Forelimb muscle (tissue), 1 donor: Measurements from ENCODE around the gene SEC61A1. TPM values are rescaled to one million over a fixed set of nuclear protein-coding genes. Genes with fewer than 3 reads are reported as not detected.

Experiments used
- DNase-seq: peaks from one replicate; pipeline ENCODE4 v3.0.0-alpha.2; 2013; ENCODE audit warnings: low read depth
- polyA plus RNA-seq: library from polyadenylated mRNA; unstranded; fragments of 120-200 nt; gene quantifications from one replicate; pipeline ENCODE4 v1.2.1, GENCODE V29; 2013; ENCODE audit not compliant: insufficient read length

SEC61A1 gene
- polyA plus RNA-seq, 1 donor: 97.1 TPM

DNA sequence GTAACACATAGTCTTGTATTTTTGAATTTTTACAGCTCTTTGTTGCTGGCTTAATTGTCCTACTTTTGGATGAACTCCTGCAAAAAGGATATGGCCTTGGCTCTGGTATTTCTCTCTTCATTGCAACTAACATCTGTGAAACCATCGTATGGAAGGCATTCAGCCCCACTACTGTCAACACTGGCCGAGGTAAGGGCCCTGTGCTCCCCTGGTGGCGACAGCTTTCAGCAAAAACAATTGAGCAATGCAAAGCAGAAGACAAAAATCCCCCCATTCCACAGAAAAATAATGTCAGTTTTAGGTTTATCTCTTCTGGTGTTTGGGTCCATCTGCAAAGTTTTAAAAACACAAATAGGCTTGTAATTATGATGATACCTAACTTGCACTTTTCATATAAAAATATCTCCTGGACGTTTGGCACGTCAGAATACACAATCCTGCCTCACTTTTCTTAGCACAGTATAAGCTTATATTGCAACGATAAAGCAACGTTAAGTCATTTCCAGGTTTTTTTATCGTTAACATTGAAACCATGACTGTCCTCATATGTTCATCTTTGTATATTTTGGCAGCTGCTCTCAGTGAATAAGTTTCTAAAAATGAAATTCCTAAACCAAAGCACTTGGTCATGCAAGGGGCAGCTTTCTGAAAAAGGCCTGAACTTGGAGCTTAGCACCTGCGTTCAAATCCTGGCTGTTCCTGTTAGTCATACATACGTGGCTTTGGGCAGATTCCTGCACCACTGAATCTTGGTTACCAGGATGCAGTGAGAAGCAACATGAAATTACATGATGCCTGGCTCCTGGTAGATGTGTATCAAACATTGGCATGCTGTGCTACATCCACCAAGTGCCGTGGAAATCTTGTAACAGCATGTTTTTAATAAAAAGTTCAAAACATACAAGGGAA lies 8.5 kb downstream of the SEC61A1 start:
- DNase-seq: no peak

DNA sequence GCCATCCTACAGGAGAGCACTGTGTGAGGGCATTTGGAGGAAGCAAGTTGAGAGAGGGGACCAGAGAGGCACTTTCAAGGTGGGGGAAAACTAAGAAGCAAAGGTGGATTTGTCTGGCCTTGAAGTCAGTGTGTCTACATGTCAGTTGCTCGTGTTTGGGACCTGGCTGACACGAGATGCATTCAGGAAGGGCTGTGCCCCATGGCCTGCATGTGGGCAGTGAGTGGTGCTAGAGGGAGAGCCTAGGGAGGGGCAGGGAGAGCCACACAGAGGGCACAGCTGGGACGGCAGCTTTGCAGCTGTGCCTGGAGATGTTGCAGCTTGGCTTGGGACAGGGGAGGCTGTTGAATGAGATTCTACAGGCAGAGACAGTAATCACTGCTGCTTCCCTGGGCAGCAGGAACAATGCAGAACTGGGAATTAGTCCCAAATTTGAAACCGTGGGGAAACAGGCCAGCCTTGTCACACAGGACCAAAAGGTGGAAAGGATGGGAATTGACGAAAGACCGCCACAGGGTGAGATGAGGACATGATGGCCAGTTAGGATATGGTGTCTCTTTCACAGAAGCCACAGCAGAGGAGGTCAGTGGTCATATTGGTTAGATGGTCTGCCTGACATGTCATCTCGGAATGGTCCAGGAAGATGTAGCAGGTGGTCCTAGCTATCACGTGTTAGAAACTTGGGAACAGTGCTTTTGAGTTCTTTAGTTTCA lies 10.0 kb downstream of the SEC61A1 start:
- DNase-seq: no peak

DNA sequence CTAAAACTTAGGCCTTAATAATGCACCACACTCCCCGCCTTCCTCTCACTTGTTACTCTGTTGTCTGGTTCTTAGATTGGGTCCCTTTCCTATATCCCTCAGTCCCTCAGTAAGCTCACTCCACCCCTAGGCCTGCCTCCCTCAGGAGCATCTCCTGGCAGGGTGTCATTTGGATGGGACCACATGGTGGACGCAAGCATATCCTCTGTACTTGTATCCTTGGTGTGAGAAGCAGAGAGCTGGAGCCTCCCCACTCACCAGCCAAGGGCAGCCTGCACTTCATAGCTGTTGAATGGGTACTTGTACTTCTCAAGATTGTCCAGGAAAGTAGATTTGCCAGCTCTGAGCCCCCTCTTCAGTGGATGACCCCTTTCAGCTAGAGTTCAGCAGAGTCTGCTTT lies 11.6 kb downstream of the SEC61A1 start:
- DNase-seq: no peak

DNA sequence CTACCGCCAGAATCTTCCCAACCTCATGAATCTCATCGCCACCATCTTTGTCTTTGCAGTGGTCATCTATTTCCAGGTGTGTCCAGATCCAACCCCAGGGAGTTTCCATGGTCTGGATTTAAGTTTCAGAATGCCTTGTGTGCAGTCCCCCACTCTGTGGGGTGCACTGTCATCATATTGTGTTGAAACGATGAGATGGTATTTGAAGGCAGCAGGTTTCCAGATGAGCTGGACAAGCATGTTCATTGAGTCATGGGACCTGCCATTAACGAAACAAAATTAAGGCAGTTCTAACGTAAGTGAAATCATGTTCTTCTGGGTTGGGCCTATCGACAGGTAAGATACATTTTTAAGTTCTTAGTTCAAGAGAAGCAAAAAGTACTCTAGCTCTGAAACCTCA lies 12.7 kb downstream of the SEC61A1 start:
- no peak for DNase-seq

DNA sequence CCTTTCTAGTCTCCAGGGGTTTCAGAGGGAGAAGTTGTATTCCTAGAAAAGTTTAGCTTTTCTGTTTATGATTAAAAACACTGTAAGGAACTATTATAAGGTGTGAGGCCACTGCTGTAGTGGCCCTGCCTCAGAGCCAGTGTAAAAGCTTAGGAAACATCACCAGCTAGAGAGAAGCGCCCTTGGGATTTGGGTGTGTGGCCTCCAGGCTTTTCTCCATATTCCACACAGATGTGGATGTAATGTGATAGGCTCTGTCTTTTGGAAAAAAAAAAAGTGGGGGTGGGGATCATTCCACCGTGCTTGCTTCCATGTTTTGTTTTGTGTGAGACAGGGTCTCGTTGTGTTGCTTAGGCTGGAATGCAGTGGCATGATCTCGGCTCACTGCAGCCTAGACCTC lies 13.9 kb downstream of the SEC61A1 start:
- DNase-seq: no peak

DNA sequence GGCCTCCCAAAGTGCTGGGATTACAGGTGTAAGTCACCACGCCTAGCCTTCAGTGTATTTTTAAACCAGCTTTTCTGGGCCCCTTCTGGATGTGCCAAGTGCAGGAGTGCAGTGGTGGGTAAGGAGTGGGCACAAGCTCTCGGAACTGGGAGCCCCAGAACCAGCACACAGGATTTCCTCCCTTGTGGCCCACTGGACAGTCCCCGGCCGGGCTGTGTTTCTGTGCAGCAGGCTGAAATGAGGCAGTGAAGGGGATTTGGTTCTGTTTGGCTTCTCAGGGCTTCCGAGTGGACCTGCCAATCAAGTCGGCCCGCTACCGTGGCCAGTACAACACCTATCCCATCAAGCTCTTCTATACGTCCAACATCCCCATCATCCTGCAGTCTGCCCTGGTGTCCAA lies 14.4 kb downstream of the SEC61A1 start:
- DNase-seq: no peak

DNA sequence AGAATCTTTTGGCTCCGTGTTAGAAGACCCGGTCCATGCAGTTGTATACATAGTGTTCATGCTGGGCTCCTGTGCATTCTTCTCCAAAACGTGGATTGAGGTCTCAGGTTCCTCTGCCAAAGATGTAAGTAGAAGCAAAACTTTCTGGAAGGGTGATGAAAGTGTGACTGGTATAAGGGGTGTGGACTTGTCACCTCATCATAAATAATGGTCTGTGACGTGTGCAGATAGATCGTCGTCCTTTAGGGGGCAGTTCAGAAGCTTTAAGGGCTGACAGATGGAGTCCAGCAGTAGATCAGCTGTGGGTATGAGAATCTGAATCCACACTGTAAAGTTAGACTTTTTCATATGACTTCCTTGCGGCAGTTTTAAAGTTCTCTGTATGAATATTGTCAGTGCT lies 15.3 kb downstream of the SEC61A1 start:
- no peak for DNase-seq

DNA sequence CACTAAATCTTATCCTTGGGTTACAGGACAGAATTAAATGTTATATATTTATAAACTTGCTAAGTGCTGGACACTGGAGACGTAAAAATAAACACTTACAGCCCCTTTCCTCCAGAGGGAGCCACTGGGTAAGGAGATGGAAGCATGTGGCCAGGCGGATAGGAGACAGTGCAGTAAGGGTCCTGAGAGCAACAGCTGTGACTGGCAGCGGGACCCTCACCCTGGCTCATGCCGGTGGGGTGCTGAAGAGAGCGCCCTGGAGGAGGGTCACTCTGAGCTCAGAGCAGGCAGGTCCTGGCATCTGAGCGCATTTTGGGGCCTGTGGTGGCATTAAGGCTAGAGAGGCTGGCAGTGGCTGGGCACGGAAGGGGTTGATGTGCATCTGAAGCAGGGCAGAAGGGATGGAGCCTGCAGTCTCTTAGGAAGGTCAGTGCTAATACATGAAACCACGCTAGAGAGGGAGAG lies 16.0 kb downstream of the SEC61A1 start:
- DNase-seq: no peak

DNA sequence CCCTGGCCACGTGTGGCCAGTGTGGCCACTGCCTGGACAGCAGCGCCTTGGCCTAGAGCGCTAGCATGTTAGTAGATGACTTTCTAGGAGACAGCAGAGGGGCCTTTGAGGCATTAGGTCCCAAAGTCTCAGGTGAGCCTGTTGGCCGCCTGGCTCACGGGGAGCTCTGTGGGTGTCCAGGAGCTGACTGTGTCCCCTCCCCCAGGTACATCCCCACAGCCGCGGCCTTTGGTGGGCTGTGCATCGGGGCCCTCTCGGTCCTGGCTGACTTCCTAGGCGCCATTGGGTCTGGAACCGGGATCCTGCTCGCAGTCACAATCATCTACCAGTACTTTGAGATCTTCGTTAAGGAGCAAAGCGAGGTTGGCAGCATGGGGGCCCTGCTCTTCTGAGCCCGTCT lies 17.0 kb downstream of the SEC61A1 start:
- no peak for DNase-seq

DNA sequence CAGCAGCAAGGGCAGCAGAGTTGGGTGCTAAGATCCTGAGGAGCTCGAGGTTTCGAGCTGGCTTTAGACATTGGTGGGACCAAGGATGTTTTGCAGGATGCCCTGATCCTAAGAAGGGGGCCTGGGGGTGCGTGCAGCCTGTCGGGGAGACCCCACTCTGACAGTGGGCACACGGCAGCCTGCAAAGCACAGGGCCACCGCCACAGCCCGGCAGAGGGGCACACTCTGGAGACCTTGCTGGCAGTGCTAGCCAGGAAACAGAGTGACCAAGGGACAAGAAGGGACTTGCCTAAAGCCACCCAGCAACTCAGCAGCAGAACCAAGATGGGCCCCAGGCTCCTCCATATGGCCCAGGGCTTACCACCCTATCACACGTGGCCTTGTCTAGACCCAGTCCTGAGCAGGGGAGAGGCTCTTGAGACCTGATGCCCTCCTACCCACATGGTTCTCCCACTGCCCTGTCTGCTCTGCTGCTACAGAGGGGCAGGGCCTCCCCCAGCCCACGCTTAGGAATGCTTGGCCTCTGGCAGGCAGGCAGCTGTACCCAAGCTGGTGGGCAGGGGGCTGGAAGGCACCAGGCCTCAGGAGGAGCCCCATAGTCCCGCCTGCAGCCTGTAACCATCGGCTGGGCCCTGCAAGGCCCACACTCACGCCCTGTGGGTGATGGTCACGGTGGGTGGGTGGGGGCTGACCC lies 18.8 kb downstream of the SEC61A1 start:
- no peak for DNase-seq

DNA sequence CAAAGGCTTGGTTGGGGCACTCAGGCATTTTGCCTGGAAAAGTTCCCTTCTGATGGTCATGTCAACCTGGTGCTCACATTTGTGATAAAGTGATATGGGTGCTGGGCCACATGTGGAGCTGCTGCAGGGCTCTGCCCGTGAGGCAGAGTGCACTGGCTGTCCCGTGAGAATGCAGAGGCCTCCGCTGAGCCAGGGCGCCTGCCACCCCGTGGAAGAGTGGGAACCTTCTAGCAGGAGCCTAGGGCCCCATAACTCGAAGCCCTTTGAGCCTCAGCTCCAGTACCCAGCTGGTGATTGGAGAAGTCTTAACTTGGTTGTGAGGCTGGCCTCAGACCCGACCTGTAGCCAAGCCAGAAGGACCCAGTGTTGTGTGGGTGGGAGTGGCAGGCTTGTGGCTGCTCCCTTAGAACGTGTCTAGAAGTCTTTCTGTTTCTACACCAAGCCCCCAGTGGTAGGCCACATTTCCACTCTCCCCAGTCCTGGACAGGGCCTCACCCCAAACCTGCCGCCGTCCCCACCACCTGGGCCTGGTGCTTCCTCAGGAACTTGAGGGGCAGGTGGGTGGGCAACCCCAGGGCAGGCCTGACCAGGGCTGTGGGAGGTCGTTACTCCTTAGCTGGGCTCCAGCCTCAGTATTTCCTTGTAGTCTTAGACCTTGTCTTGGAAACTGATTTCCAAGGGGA lies 19.7 kb downstream of the SEC61A1 start:
- DNase-seq: no peak

DNA sequence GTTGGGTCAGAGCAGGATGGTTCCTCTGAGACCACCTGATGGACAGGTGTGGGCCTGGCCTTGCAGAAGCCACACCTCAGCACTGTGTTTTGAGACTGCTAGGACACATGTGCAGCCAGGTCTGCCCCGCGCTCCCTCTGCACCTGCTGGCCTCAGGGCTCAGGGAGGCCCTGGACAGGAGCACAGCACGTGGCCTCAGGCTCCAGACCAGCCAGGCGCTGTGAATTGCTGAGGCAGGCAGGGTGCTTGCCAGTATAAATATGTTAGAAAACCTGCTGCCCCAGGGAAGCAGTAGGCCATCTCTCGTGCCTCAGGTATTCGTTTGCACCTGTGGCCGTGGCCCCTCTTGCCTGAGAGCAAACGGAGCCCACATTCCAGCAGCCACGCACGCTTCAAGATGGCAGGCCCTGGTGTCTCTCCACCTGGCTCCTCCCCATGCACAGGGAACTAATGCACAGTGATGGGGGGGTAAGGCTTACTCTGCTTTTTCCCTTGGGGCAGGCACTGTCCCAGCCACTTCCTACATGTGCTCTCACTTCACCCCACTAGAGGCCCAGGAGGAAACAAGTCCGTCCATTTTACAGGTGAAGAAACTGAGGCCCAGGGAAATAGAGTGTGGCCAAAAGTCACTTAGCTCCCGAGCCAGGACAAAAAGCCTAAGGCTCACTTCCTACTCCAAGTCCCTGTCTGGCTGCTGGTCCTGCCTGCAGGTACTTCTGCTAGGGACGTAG lies 20.4 kb downstream of the SEC61A1 start:
- DNase-seq: no peak

DNA sequence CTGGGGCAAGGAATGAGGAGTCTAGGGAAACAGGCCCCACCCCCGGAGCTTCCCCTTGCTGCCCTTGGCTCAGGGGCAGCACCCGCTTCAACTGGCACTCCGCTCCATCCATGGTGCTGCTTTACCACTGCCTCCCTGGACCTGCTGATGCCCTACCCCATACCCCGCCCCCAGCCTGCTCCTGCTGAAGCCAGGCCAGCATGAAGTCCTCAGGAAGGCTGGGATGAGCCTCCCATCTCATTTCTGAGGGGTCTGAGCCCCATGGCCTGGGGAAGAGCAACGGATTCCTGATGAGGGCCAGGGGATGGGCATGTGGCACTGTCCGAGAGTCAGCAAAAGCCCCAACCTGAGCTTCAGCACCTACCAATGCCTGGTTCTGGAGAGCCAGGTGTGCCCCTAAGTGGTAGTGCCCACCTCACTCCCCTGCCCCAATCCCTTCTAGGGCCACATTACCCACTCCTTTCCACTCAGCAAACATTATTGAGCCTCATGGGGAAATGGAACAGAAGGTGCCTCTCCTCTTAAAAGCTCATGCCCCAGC lies 21.0 kb downstream of the SEC61A1 start:
- no peak for DNase-seq

DNA sequence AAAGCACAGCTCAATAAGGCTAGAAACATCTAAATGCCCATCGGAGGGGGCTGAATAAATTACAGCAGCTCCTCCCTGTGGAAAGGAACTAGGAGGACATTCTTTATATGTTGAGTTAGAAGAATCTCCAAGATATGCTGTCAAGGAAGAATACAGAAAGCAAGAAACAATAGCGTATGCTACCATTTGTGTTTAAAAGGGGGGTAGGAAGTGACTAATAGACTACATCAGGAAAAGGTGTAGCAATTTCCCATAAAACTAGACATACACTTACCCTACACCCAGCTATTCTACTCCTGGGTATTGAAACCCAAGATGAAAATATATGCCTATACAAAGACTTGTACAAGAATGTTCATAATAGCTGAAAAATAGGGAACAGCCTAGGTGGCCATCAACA lies 21.6 kb downstream of the SEC61A1 start:
- no peak for DNase-seq

DNA sequence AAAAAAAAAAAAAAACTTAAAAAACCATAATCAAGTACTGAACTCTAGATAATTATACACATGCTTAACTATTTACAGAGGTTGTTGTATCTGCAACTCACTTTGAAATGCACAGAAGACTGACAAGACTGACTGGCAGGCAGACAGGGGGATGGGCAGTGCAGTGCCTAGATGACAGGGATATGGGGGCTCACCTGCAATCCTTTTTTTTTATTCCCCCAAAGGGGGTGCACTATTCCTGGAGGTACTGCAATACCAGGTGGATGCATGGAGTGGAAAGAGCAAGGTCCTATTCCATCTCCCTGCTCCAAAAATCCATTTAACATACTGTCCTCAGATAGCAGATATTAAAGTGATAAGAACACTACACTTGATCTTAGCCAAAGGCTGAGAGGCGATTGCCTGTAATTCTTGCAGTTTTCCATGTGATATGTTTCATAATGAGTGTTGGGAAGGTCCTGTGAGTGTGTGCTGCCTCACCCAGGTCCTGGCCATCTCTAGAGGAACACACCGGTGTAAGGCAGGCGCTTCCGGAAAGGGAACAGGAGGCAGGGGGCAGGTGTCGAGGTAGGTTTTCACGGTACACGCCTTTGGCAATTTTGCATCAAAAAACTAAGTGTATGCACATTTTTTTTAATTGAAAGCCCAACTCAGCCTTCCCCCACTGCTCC lies 22.7 kb downstream of the SEC61A1 start:
- no peak for DNase-seq

DNA sequence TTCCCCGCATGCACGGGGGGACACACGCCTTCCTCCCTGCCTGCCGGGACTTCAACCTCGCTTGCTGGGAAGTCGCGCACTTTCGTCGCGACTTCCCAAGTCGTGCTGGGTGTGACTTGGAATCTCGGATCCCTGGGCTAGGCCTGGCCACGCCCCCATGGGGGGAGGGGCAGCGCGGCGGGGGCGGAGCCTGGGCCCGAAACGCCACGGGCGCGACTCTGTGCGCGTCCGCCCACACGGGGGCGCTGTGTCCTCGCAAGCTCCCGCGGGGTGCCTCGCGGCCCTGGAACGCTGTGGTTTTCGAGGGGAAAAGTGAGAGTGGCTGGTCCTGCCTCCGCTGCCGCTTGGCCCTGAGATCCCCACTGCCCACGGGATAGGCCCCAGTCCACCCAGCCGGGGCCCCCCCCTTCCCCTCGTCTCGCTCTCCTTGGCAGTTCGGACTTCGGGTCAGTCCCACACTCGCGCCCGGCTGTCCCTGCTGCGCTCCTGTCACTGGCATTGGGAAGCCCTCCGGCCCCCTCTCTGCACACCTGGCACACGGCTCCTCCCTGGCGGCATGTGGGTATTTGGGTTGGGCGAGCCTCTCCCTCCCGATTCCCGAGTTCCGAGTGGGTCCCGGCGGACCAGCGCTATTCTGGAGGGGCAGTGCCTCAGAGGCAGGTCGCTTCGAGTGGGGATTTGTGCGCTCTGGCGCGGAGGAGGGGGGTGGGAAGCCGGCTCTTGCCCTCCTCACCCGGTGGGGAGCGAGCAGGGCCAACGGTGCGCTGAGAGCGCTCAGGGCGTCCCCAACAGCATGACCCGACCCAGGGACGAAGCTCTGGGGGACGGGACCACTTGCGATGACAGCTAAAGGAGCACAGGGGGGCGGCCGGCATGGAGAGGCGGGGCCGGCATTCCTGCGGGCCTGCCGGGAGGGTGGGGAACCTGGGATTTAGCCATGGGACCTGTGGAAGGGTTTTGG lies 23.6 kb downstream of the SEC61A1 start:
- peak; percentile 50 for DNase-seq

DNA sequence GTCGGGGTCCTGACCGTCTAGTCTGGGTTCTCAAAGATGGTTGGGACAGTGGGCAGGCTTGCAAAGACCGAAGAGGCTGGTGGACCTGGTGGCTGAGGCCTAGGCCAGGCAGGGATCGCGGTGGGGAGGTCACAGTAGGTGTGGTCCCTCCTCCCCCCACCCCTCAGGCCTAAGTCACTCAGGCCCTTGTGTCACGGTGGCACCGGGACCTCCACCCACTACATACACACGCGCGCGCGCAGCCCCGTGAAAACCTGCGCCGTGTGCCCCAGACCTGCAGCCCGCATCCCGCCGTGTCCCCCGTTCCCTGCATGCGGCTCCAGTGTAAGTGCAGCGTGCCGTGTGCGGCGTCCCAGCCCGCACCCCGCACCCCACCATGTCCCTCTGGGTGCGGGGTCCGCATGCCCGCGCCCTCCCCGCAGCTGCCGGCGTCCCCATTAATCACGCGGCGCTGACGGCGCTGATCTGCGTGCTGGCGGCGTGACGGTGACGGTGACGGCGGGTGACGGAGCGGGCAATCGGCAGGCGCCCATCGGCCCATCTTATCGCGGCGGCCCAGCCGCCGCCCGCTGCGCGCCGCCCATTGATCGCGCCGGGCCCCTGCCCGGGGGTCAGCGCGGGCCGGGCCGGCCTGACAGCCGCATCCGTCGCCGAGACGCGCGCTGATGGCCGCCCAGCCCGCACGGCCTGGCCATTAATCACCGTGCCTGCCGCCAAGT lies 24.4 kb downstream of the SEC61A1 start:
- DNase-seq: no peak

DNA sequence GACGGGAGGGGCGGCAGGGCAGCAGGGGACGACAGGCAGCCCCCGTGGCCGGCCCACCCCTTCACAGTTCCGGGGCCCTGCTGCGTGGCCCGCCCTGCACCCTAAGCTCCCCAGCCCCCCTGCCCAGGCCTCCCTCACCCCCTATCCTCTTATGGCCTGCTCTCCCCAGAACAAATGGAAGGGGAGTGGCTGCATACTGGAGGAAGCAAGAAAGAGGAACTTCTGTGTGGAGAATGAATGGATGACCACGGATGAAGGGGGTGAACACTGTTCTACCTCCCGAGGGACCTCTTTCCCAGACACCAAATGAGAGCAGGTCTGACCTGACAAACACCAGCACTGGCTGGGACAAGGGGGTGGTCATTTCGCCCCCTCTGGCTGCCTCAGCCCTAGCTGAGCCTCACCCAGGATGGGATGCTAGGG lies 25.0 kb downstream of the SEC61A1 start:
- no peak for DNase-seq
